Measurements from ENCODE around the gene DIDO1.

The DIDO1 gene

GRCh38 chr20:62933966-62934365 lies 7.7 kb upstream of the DIDO1 start:
- no peak for DNase-seq (ENCODE audit: insufficient read length, low spot score)

DNA sequence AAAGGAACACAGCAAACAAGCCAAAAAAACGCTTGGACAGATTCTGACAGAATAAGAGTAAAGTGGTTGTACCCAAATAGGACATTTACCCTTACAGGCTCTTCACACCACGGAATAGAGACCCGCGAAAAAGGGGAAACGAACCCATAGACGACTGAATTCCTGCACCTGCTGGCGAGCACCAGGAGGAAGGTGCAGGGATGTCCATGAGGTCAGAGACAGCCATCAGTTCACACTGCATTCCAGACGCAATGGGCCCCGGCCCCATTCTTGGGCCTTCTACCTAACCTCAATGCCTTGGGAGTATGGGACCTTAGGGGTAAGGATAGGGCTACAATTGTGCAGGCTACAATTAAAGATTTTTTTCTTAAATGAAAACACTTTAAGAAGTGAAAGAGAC lies 5.2 kb upstream of the DIDO1 start:
- DNase-seq (ENCODE audit: insufficient read length, low spot score) = no peak
- FAIRE-seq = no peak

More at GRCh38 chr20:62933966-62934365, 7.7 kb upstream of the DIDO1 start:
- FAIRE-seq = no peak

GRCh38 chr20:62929051-62929538 lies 2.8 kb upstream of the DIDO1 start:
- FAIRE-seq (no peak), DNase-seq (ENCODE audit: insufficient read length, low spot score) (no peak)

DNA sequence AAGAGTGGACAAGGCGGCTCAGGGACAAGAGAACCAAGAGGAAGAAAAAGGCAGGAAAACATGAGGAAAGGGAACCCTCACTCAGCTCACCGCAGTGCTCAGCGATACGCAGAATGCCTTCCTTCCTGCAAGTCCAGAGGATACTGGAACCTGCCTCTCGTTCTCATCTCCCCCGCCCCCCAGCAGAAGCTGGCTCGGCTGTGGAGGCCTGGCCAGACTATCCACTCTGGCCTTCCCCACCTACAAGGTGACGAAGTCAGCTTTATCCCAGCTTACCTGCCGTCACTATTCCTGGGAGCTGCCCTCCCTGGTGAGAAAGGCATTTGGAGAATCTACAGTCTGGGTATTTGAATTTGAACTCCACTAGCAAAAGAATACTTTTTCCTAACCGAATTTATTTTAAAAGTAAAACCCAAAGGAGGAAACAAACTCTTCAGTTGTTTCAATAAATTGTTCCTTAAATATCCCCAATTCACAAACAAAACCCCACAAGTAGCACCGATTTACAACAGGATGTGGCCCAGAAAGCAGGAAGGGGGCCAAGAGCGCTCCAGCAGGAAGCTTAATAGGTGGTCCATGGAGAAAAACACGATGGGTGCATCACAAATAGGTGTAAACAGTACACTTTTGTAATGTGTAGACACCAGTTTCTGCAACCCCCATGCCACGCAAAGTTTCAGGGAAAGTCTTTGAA lies 2.1 kb upstream of the DIDO1 start:
- FAIRE-seq (no peak), DNase-seq (ENCODE audit: insufficient read length, low spot score) (no peak)

DNA sequence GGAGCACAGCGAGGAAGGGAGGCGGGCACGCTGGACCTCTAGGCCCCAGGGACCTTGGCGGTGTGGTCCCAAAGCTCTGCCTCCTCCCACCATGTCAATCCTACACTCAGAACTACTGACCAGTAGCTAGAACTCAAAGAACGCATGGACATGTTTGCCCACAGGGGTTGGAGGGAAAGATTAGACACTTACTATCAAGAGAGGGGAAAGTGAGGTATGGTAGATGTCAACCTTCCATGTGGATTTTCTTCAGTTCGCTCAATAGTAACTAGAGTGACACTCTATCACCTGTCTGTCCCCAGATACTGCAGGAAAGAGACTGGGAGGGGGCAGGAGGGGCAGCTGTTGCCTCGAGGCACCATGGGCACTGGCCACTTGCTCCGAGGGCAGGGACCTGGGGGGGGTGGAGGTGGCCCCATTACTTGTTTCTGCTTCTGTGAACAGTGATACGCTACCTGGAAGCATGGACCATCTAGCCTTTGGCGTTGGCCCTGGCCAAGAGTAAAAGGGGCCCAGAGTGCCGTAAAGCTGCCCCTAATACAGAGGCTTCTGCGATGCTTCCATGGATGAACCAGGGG lies 912 bp upstream of the DIDO1 start:
- FAIRE-seq = no peak
- DNase-seq (ENCODE audit: insufficient read length, low spot score) = no peak

DNA sequence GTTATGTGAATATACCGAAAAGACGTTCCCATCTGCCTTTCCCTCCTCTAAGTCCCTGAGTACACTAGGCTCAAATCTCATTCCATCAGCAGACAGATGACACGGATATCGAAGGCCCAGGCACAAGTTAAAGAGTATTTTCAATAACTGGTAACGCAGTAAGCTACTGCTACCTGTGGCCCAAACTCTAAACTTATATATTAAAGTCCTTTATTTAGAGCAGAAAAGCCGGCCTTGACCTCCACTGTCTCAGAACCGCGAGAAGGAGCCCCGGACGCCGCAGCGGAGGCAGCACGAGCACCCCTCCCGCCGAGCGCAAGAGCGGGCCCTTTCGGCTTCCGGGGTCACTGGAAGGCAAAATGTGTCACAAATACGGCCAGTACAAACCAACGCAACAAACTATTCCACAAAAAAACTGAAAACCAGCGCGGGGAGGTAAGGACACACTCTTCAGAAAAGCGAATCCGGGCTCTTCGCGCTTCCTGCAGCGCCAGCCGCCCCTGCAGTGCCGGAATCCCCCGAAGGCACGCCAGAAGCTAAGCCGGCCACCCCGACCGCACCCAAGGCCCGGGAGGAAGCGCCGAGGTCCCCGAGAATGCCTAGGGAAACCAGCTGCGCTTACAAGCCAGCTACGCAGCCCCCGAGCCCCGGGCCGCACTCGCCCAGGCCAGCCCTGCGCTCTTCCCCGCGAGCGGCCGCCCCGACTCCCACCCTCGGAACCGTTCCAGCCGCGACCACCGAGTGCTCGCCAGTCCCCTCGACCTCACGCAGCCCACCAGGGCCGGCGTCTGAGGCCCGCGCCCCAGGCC lies 681 bp downstream of the DIDO1 start:
- no peak for FAIRE-seq
- no peak for DNase-seq (ENCODE audit: insufficient read length, low spot score)

GRCh38 chr20:62925076-62925419 lies 1.3 kb downstream of the DIDO1 start:
- DNase-seq (ENCODE audit: insufficient read length, low spot score) = no peak
- no peak for FAIRE-seq

GRCh38 chr20:62924442-62925075 lies 1.7 kb downstream of the DIDO1 start:
- FAIRE-seq (no peak), DNase-seq (ENCODE audit: insufficient read length, low spot score) (no peak)

- FAIRE-seq (no peak), DNase-seq (ENCODE audit: insufficient read length, low spot score) (no peak)
These were observed 2.5 kb downstream of the DIDO1 start for GRCh38 chr20:62923669-62924441.

DNA sequence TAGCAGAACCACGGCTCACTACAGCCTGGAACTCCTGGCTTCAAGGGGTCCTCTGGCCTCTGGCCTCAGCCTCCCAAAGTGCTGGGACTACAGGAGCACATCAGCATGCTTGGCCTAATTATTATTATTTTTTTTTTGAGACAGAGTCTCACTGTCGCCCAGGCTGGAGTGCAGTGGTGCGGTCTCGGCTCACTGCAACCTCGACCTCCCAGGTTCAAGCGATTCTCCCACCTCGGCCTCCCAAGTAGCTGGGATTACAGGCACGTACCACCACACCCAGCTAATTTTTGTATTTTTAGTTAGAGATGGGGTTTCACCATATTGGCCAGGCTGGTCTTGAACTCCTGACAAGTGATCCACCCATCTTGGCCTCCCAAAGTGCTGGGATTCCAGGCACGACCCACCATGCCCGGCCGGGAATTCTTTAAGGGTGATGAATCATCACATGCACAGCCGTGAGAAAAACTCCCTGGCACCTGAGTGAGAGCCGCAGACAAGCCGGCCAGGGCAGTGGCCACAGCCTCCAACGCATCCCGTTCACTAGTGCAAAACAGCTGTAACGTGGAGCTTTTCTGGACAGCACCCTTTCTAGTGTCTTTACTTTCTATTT lies 3.1 kb downstream of the DIDO1 start:
- peak; percentile 90 for DNase-seq (ENCODE audit: insufficient read length, low spot score)
- peak; percentile 38 for FAIRE-seq

- FAIRE-seq (no peak), DNase-seq (ENCODE audit: insufficient read length, low spot score) (no peak)
These were observed 3.8 kb downstream of the DIDO1 start for GRCh38 chr20:62922451-62922921.

- FAIRE-seq = peak; percentile 20
- peak; percentile 83 for DNase-seq (ENCODE audit: insufficient read length, low spot score)
These were observed 5.1 kb downstream of the DIDO1 start for GRCh38 chr20:62921119-62921687.

DNA sequence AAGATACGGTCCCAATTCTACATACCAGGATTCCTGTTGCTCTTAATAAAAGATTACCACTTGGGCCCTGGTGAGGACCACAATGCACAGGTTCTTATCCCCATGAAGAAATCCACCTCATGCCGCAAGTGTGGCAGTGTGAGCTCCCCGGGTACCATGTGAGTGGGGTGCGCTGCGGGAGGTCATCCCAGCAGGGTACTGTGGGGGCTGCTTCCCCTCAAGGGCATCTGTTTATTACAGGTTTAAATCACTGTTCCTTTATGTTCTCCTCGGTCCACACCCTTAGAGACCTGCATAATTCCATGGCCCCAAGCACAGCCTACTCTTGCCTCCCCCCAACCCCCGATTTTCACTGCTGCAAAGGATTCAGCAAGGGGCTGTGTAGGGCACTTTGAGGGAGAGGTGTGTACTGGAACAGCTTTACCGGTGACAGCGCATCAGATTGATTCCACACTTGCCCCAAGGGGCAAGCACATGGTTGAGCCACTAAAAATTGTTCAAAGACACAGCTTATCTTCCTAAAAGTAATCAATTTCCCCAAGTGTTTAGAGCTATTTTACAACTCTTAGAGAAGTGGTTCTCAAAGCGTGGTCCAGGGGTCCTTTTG lies 6.2 kb downstream of the DIDO1 start:
- DNase-seq (ENCODE audit: insufficient read length, low spot score) = no peak

GRCh38 chr20:62918831-62919230 lies 7.5 kb downstream of the DIDO1 start:
- FAIRE-seq (no peak), DNase-seq (ENCODE audit: insufficient read length, low spot score) (no peak)

More for the DNA sequence above, 6.2 kb downstream of the DIDO1 start:
- no peak for FAIRE-seq

GRCh38 chr20:62918147-62918546 lies 8.2 kb downstream of the DIDO1 start:
- no peak for DNase-seq (ENCODE audit: insufficient read length, low spot score)
- no peak for FAIRE-seq

- FAIRE-seq (no peak), DNase-seq (ENCODE audit: insufficient read length, low spot score) (no peak)
These were observed 8.6 kb downstream of the DIDO1 start for GRCh38 chr20:62917720-62918119.

GRCh38 chr20:62916703-62917476 lies 9.4 kb downstream of the DIDO1 start:
- DNase-seq (ENCODE audit: insufficient read length, low spot score) = no peak
- FAIRE-seq = no peak

- FAIRE-seq (peak; percentile 33), DNase-seq (ENCODE audit: insufficient read length, low spot score) (peak; percentile 46)
These were observed 11.3 kb downstream of the DIDO1 start for GRCh38 chr20:62914970-62915457.

All from HTR-8/SVneo (cell line).